ENCODE data around the gene ABCC8. TPM values are rescaled to one million over a fixed set of nuclear protein-coding genes. Genes with fewer than 3 reads are reported as not detected.
A peak's percentile ranks its signal among the peaks of the same experiment; 100 is the strongest.

ABCC8 gene
- total and polyA plus RNA-seq, 4 donors, result 5.5 to 33.2 (median 18.3) TPM

DNA sequence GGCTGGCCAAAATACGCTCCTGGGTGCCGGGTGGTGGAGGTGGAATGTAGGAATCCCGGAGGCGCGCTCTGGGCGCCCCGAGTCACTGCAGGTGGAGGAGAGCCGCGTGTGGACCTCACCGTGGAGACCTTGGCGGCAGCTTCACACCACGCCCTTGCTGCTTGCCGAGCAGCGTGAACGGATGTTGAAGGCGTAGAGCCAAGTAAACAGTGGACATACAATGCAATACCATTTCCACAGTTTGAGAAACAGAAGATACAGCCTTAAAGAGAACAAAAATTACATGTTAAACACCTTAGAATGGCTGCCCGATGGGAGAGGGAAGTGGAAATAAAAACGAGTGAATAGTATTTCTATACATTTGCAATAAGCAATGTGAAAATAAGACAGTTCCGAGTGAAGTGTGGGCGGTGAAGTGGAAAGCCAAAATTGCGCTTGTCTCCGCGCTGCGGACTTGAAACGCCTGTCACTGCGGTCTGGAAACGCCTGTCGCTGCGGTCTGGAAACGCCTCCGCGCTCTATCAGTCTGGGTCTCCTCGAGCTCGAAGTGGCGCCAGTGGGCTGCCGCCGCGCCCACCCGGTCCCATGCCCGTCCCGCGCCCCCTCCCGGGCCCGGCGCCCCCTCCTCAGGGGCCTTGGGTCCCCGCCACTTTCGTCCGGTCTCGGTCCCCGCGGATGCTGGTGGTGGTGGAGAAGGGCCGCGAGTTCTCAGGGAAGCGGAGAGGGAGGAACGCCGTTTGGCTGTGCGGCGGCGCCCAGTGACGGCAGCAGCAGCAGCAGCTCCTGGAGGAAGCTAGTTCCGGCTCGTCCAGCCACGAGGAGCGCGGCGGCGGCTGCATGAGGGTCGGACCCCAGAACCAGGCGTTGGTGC is 123.5 kb downstream of the ABCC8 start:
- H3K9me3 ChIP-seq (ENCODE audit: control insufficient read depth, insufficient read depth, low read length), result no peaks in the 10 kb centered on the region
- H3K27me3 ChIP-seq (ENCODE audit: control insufficient read depth, insufficient read depth, low read length), result peaks cover 15% of the 10 kb centered on the region
- H3K4me3 ChIP-seq (ENCODE audit: low read depth, low read length), result peak overlapping the region; percentile 41
- H3K27ac ChIP-seq (ENCODE audit: low read depth, low read length), result peak overlapping the region; percentile 57
- peak; percentile 51 to 94 (median 66) for DNase-seq (ENCODE audit: low read depth in 4 of 6, low spot score in 6 of 6)
- H3K36me3 ChIP-seq (ENCODE audit: control insufficient read depth, insufficient read depth, low read length), result no peaks in the 10 kb centered on the region
- H3K4me1 ChIP-seq (ENCODE audit: control insufficient read depth, insufficient read depth, low read length), result peaks cover 17% of the 10 kb centered on the region
- under 1% methylated on average over 58 of the region's 69 CpGs for WGBS (ENCODE audit: insufficient coverage)

DNA sequence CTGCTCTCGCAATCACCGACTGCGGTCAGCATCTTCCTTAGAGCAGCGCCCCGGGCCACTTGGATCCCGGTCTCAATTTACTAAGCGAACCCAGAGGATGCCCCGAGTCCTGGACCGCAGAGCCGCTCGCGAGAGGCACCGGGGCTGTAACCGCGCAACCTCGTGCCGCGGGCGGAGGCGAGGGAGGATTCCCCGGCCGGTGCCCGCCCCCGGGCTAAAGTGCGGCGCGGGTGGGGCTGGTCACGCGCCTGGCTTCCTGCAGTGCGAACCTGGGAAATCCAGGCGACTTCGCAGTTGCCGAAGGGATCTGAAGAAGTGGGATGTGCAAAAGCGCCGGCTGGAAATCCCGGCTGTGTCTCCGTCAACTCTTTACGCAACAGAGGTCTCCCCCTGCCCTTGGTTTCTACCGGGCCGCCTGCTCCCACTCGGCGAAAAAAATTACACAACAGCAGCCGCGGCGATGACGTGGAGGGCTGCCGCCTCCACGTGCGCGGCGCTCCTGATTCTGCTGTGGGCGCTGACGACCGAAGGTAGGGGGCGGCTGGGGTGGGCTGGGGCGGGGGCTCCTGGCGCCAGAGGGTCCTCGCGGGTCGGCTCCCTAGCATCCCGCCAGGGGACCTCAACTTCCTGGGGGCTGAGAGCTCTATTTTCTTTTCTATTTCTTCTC is 125.0 kb downstream of the ABCC8 start, which contains the start of gene NCR3LG1:
Gene NCR3LG1, plus strand, starts transcription at position 291 of the 667 bp plus-strand sequence. Its CDS starts 170 bp downstream, at position 461.
- Histone ChIP-seq H3K9me3 (ENCODE audit: control insufficient read depth, insufficient read depth, low read length) (no peaks in the 10 kb centered on the region), H3K36me3 (ENCODE audit: control insufficient read depth, insufficient read depth, low read length) (no peaks in the 10 kb centered on the region), H3K4me3 (ENCODE audit: low read depth, low read length) (peak within 1 kb of the TSS; percentile 41), H3K27ac (ENCODE audit: low read depth, low read length) (peak within 1 kb of the TSS; percentile 57), H3K4me1 (ENCODE audit: control insufficient read depth, insufficient read depth, low read length) (peaks cover 17% of the 10 kb centered on the region), H3K27me3 (ENCODE audit: control insufficient read depth, insufficient read depth, low read length) (peaks cover 15% of the 10 kb centered on the region)
- under 1% methylated on average over 60 of the region's 61 CpGs for WGBS (ENCODE audit: insufficient coverage)
- DNase-seq (ENCODE audit: low read depth in 4 of 6, low spot score in 6 of 6), result peak; percentile 17 to 91 (median 46)

DNA sequence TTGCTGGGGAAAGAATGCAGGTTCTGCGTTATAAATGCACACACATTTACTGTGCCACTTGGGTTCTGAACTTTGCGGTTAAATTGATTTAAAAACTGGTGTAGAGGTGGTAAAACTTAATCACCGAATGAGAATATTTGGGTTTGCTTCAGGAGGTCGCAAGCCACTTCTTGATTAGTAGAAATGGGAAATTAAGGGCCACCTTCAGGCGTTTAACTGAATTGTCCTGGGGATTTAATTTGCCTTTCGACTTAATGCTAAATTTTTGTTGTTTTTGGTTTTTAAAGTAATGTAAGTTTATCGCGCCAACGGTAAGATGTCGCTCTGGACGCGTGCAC is 125.5 kb downstream of the ABCC8 start:
- Histone ChIP-seq H3K4me3 (ENCODE audit: low read depth, low read length) (peak overlapping the region; percentile 41), H3K27ac (ENCODE audit: low read depth, low read length) (no peak overlapping the region)
- WGBS (ENCODE audit: insufficient coverage), result 16% methylated on average over 12 of the region's 12 CpGs

DNA sequence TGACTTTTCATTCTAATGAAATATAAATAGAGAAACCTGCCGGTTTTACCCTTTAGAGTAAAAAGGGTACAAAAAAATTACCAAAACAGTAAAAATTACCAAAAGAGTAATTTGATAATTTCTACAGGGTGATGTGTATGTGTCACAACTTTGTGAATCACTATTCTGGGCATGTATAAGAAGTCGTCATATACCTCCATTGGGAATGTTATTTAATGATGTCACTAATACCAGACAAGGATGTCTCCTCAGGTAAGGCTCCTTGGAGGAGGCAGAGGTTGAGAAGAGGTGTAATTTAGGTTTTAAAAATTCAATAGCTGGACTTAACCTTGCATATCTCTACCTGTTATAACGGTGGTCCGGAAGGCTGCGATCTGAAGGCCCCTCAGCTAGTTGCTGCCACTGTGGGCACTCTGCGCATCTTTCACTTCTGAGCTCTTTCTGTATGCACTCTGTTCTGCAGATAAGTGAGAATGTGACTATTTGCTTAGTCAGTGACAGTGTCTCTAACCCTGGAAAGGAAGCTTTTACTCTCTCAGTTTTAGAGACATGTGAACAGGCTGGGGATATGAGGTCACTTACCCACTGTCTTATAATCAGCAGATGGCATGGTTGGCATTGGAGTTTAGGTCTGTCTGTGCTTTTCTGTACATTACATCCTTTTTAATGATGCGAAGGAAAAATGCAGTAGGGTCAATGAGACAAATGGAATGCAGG is 126.0 kb downstream of the ABCC8 start:
- peaks cover 17% of the 10 kb centered on the region for H3K4me1 ChIP-seq (ENCODE audit: control insufficient read depth, insufficient read depth, low read length)
- no peak overlapping the region for H3K4me3 ChIP-seq (ENCODE audit: low read depth, low read length)
- H3K36me3 ChIP-seq (ENCODE audit: control insufficient read depth, insufficient read depth, low read length), result no peaks in the 10 kb centered on the region
- H3K9me3 ChIP-seq (ENCODE audit: control insufficient read depth, insufficient read depth, low read length), result no peaks in the 10 kb centered on the region
- no peak for DNase-seq (ENCODE audit: low read depth in 4 of 6, low spot score in 6 of 6)
- H3K27me3 ChIP-seq (ENCODE audit: control insufficient read depth, insufficient read depth, low read length), result peaks cover 15% of the 10 kb centered on the region
- 100% methylated on average over 1 of the region's 7 CpGs for WGBS (ENCODE audit: insufficient coverage)
- no peak overlapping the region for H3K27ac ChIP-seq (ENCODE audit: low read depth, low read length)

More for the DNA sequence above, 125.5 kb downstream of the ABCC8 start:
- DNase-seq (ENCODE audit: low read depth in 4 of 6, low spot score in 6 of 6), result no peak
- Histone ChIP-seq H3K4me1 (ENCODE audit: control insufficient read depth, insufficient read depth, low read length) (peaks cover 17% of the 10 kb centered on the region), H3K9me3 (ENCODE audit: control insufficient read depth, insufficient read depth, low read length) (no peaks in the 10 kb centered on the region), H3K36me3 (ENCODE audit: control insufficient read depth, insufficient read depth, low read length) (no peaks in the 10 kb centered on the region), H3K27me3 (ENCODE audit: control insufficient read depth, insufficient read depth, low read length) (peaks cover 15% of the 10 kb centered on the region)

DNA sequence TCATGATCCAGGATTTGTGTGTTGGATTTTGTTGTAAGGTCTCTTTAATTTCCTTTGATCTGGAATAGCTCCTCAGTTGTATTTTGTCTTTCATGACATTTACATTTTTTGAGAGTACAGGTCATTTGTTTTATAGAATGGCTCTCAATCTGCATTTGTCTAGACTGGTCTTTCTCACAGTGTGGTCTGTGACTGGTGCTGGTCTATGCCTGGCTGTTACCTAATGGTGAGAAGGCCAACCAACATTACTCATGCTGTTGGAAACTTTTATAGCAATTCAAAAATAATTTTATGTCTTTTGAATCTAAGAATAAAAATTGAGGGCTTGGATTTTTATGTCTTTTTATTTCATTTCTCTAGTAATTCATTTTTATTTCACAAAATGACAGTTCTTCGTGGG is 129.0 kb downstream of the ABCC8 start:
- Histone ChIP-seq H3K4me3 (ENCODE audit: low read depth, low read length) (no peak overlapping the region), H3K4me1 (ENCODE audit: control insufficient read depth, insufficient read depth, low read length) (peaks cover 13% of the 10 kb centered on the region), H3K9me3 (ENCODE audit: control insufficient read depth, insufficient read depth, low read length) (no peaks in the 10 kb centered on the region), H3K27me3 (ENCODE audit: control insufficient read depth, insufficient read depth, low read length) (peaks cover 10% of the 10 kb centered on the region), H3K27ac (ENCODE audit: low read depth, low read length) (no peak overlapping the region), H3K36me3 (ENCODE audit: control insufficient read depth, insufficient read depth, low read length) (no peaks in the 10 kb centered on the region)
- WGBS (ENCODE audit: insufficient coverage), result no CpG with 5 or more reads among the region's 1 CpG
- DNase-seq (ENCODE audit: low read depth in 4 of 6, low spot score in 6 of 6), result no peak

DNA sequence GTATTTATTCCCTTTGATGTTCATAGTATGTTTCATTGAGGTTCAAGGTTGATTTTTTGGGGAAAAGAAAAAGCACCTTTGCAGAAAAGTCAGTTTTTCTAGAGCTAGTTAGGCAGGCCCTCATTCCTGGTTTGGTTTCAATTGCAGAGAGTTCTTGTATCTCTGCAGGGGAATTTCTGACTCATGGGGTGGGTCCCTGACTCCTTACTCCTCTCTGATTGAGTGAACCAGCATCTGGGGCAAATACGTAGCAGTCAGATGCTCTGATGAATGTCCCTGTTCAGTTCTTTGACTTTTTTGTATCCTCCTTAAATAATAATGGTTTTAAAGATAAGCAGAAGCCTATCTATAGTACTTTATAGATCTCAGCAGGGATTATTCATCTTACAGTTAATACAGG is 132.7 kb downstream of the ABCC8 start:
- DNase-seq (ENCODE audit: low read depth in 4 of 6, low spot score in 6 of 6), result no peak
- Histone ChIP-seq H3K27me3 (ENCODE audit: control insufficient read depth, insufficient read depth, low read length) (no peaks in the 10 kb centered on the region), H3K36me3 (ENCODE audit: control insufficient read depth, insufficient read depth, low read length) (no peaks in the 10 kb centered on the region), H3K4me3 (ENCODE audit: low read depth, low read length) (no peak overlapping the region), H3K27ac (ENCODE audit: low read depth, low read length) (no peak overlapping the region), H3K4me1 (ENCODE audit: control insufficient read depth, insufficient read depth, low read length) (no peaks in the 10 kb centered on the region), H3K9me3 (ENCODE audit: control insufficient read depth, insufficient read depth, low read length) (no peaks in the 10 kb centered on the region)
- WGBS (ENCODE audit: insufficient coverage), result no CpG with 5 or more reads among the region's 1 CpG

DNA sequence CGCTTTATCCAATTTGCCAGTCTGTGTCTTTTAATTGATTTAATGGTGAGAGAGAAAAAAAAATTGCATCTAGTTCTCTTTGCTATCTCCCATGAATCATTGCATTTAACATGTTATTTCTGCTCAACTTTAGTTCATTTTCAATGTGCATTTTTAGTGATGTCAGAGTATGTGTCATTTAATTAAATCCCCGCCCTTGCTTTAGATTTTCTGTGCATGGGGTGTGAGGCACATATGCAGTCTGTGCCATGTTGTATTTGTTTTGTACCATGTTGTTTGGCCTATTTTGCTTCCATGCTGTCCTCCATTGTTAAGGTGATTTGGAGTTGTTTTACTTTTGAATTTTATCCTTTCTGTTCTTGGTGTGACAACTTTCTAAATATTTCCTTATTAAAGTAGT is 133.4 kb downstream of the ABCC8 start:
- DNase-seq (ENCODE audit: low read depth in 4 of 6, low spot score in 6 of 6), result no peak
- H3K9me3 ChIP-seq (ENCODE audit: control insufficient read depth, insufficient read depth, low read length), result no peaks in the 10 kb centered on the region
- H3K4me1 ChIP-seq (ENCODE audit: control insufficient read depth, insufficient read depth, low read length), result no peaks in the 10 kb centered on the region
- H3K27ac ChIP-seq (ENCODE audit: low read depth, low read length), result no peak overlapping the region
- H3K27me3 ChIP-seq (ENCODE audit: control insufficient read depth, insufficient read depth, low read length), result no peaks in the 10 kb centered on the region
- no peaks in the 10 kb centered on the region for H3K36me3 ChIP-seq (ENCODE audit: control insufficient read depth, insufficient read depth, low read length)
- WGBS (ENCODE audit: insufficient coverage), result 100% methylated on average over 1 of the region's 2 CpGs
- H3K4me3 ChIP-seq (ENCODE audit: low read depth, low read length), result no peak overlapping the region

Other genes starting within 250 kb of the ABCC8 start
- 100 to 1,000 TPM in 1 of 2 donors, 10 to 100 TPM in 1; 100.0 to 159 TPM for gene NUCB2, start 200.1 kb downstream of the ABCC8 start, total RNA-seq
- 10 to 100 TPM; 72.8 to 77.4 TPM for gene NUCB2, start 200.1 kb downstream of the ABCC8 start, polyA plus RNA-seq (ENCODE audit: insufficient read length in 2 of 2)
- gene NCR3LG1, start 125.0 kb downstream of the ABCC8 start, total RNA-seq, result 10 to 100 TPM in 1 of 2 donors, 1 to 10 TPM in 1; 6.3 to 14.4 TPM
- 1 to 10 TPM; 7.0 to 9.1 TPM for gene NCR3LG1, start 125.0 kb downstream of the ABCC8 start, polyA plus RNA-seq (ENCODE audit: insufficient read length in 2 of 2)
- gene KCNJ11, start 88.2 kb downstream of the ABCC8 start, total RNA-seq, result 1 to 10 TPM; 2.1 to 5.2 TPM
- 10 to 100 TPM in 1 of 2 donors, 1 to 10 TPM in 1; 8.8 to 11.8 TPM for gene KCNJ11, start 88.2 kb downstream of the ABCC8 start, polyA plus RNA-seq (ENCODE audit: insufficient read length in 2 of 2)
- gene USH1C, start 67.6 kb upstream of the ABCC8 start, total RNA-seq, result 1 to 10 TPM; 3.1 to 5.3 TPM
- gene USH1C, start 67.6 kb upstream of the ABCC8 start, polyA plus RNA-seq (ENCODE audit: insufficient read length in 2 of 2), result 1 to 10 TPM; 3.3 to 3.7 TPM
- 1 to 10 TPM in 1 of 2 donors, under 1 TPM in 1; under 0.01 to 1.3 TPM for gene OTOG, start 70.4 kb upstream of the ABCC8 start, total RNA-seq
- under 1 TPM in 1 of 2 donors, not detected in 1; 0.23 TPM for gene OTOG, start 70.4 kb upstream of the ABCC8 start, polyA plus RNA-seq (ENCODE audit: insufficient read length in 2 of 2)
- gene MYOD1, start 242.7 kb upstream of the ABCC8 start, total RNA-seq, result not detected
- under 1 TPM in 1 of 2 donors, not detected in 1; 0.12 TPM for gene MYOD1, start 242.7 kb upstream of the ABCC8 start, polyA plus RNA-seq (ENCODE audit: insufficient read length in 2 of 2)

Measured in spinal cord (tissue), 10 donors.